MM.1S (cell line): ENCODE measurements around the gene PAQR7.

ENCODE experiments used
- DNase-seq: peaks from one replicate; pipeline ENCODE4 v3.0.0-alpha.2; 2015
- H2AFZ ChIP-seq: fragments of 300-600 bp; sonication (generic); 2 replicates; pipeline ENCODE4 v1.6.0; 2016; ENCODE audit warnings: antibody characterized with exemption, low read length
- H3F3A ChIP-seq: fragments of 300-600 bp; sonication (generic); 2 replicates; pipeline ENCODE4 v1.6.1; 2016; ENCODE audit warnings: mild to moderate bottlenecking, antibody characterized with exemption, low read length, moderate library complexity, mixed read lengths; ENCODE audit not compliant: insufficient read depth
- H3K27ac ChIP-seq: fragments of 300-600 bp; sonication (generic); 2 replicates; pipeline ENCODE4 v1.5.1; 2016; ENCODE audit warnings: mild to moderate bottlenecking, low read length
- H3K27me3 ChIP-seq: fragments of 300-600 bp; sonication (generic); replicated peaks from 2 replicates; pipeline ENCODE4 v1.6.0; 2016; ENCODE audit warnings: low read length; ENCODE audit not compliant: insufficient read depth
- H3K36me3 ChIP-seq: fragments of 300-600 bp; sonication (generic); replicated peaks from 2 replicates; pipeline ENCODE4 v1.6.1; 2016; ENCODE audit warnings: mild to moderate bottlenecking, low read length, mixed read lengths; ENCODE audit not compliant: insufficient read depth
- H3K4me1 ChIP-seq: fragments of 300-600 bp; sonication (generic); 2 replicates; pipeline ENCODE4 v1.6.1; 2016; ENCODE audit warnings: low read length, mixed read lengths
- H3K4me2 ChIP-seq: fragments of 300-600 bp; sonication (generic); 2 replicates; pipeline ENCODE4 v1.6.0; 2016; ENCODE audit warnings: low read depth, low read length
- H3K4me3 ChIP-seq: fragments of 300-600 bp; sonication (generic); 2 replicates; pipeline ENCODE4 v1.5.1; 2016; ENCODE audit warnings: low read length, mixed read lengths
- H3K79me2 ChIP-seq: fragments of 300-600 bp; sonication (generic); 2 replicates; pipeline ENCODE4 v1.6.1; 2016; ENCODE audit warnings: mixed run types, low read length, mixed read lengths
- H3K9ac ChIP-seq: fragments of 300-600 bp; sonication (generic); 2 replicates; pipeline ENCODE4 v1.6.1; 2016; ENCODE audit warnings: low read length, mixed read lengths
- H3K9me2 ChIP-seq: fragments of 300-600 bp; sonication (generic); replicated peaks from 2 replicates; pipeline ENCODE4 v1.6.1; 2016; ENCODE audit warnings: mild to moderate bottlenecking, low read length, mixed read lengths; ENCODE audit not compliant: insufficient read depth
- H3K9me3 ChIP-seq: fragments of 300-600 bp; sonication (generic); replicated peaks from 2 replicates; pipeline ENCODE4 v1.6.1; 2016; ENCODE audit warnings: mild to moderate bottlenecking, low read length, mixed read lengths; ENCODE audit not compliant: insufficient read depth
- H4K20me1 ChIP-seq: fragments of 300-600 bp; sonication (generic); 2 replicates; pipeline ENCODE4 v1.6.1; 2016; ENCODE audit warnings: mild to moderate bottlenecking, low read length, moderate library complexity, mixed read lengths; ENCODE audit not compliant: insufficient read depth
- CTCF ChIP-seq: fragments of 300-600 bp; sonication (generic); IDR thresholded peaks from 2 replicates; pipeline ENCODE4 v1.5.1; 2016; ENCODE audit warnings: antibody characterized with exemption, low read length, mixed read lengths
- EZH2 ChIP-seq: fragments of 300-600 bp; sonication (generic); optimal IDR thresholded peaks from 2 replicates; pipeline ENCODE3; 2017; ENCODE audit warnings: low read depth, mild to moderate bottlenecking, antibody characterized with exemption, low read length, mixed read lengths
- EZH2phosphoT487 ChIP-seq: fragments of 300-600 bp; sonication (generic); IDR thresholded peaks from 2 replicates; pipeline ENCODE4 v1.6.1; 2018; ENCODE audit warnings: antibody characterized with exemption, low read length

The PAQR7 gene

GRCh38 chr1:25874635-25875153 lies 814 bp downstream of the PAQR7 start:
- DNase-seq, result no peak
- H3K4me3 ChIP-seq, result peak overlapping the region; percentile 60
- no peak overlapping the region for H3K27ac ChIP-seq
- peaks cover 9% of the 10 kb centered on the region; the same call in 1 of the 2 replicates for H3K27me3 ChIP-seq
- H3K36me3 ChIP-seq, result no peaks in the 10 kb centered on the region
- peaks cover 6% of the 10 kb centered on the region; the same call in 1 of the 2 replicates for H3K4me1 ChIP-seq
- H3K79me2 ChIP-seq, result no peaks in the 10 kb centered on the region
- TF ChIP-seq CTCF (no peak), EZH2phosphoT487 (no peak), EZH2 (no peak)
- peak overlapping the region; percentile 80 for H2AFZ ChIP-seq
- no peaks in the 10 kb centered on the region for H3K9me3 ChIP-seq
- H3K4me2 ChIP-seq, result peak overlapping the region; percentile 86
- H3K9me2 ChIP-seq, result no peaks in the 10 kb centered on the region
- H3K9ac ChIP-seq, result peak overlapping the region; percentile 29; the same call in 1 of the 2 replicates
- H3F3A ChIP-seq, result no peaks in the 10 kb centered on the region
- no peaks in the 10 kb centered on the region for H4K20me1 ChIP-seq

GRCh38 chr1:25874209-25874608 lies 1.3 kb downstream of the PAQR7 start:
- no peaks in the 10 kb centered on the region for H3K9me2 ChIP-seq
- TF ChIP-seq CTCF (no peak), EZH2phosphoT487 (no peak), EZH2 (no peak)
- peaks cover 9% of the 10 kb centered on the region; the same call in 1 of the 2 replicates for H3K27me3 ChIP-seq
- H3K9me3 ChIP-seq, result no peaks in the 10 kb centered on the region
- no peak overlapping the region for H3K27ac ChIP-seq
- no peaks in the 10 kb centered on the region for H3F3A ChIP-seq
- H3K4me1 ChIP-seq, result peaks cover 6% of the 10 kb centered on the region; the same call in 1 of the 2 replicates
- no peak for DNase-seq
- H2AFZ ChIP-seq, result no peak overlapping the region
- H3K36me3 ChIP-seq, result no peaks in the 10 kb centered on the region
- no peak overlapping the region for H3K9ac ChIP-seq
- H3K4me2 ChIP-seq, result no peak overlapping the region
- H3K4me3 ChIP-seq, result no peak overlapping the region
- no peaks in the 10 kb centered on the region for H4K20me1 ChIP-seq
- no peaks in the 10 kb centered on the region for H3K79me2 ChIP-seq

DNA sequence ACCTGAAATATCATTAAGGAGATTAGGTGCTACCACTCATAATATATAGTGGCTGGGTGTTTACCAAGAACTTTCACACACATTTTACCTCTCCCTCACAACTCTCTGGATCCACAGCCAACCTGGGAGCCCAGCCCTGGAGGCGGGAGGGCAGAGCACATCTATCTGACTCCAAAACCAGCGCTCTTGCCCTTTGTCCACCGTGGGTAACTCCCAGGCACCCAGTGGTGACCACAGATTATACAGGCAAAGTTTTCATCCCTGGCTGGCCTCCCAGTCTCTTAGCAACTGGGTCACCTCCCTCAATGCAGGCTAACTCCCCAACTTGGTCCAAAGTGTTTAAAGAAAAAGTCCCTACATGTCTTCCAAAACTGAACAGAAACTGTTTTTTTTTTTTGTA lies 2.4 kb downstream of the PAQR7 start:
- Histone ChIP-seq H3K9me2 (no peaks in the 10 kb centered on the region), H3F3A (no peaks in the 10 kb centered on the region), H2AFZ (no peak overlapping the region), H4K20me1 (no peaks in the 10 kb centered on the region), H3K27me3 (peaks cover 9% of the 10 kb centered on the region; the same call in 1 of the 2 replicates), H3K9ac (no peak overlapping the region), H3K79me2 (no peaks in the 10 kb centered on the region), H3K4me1 (peaks cover 6% of the 10 kb centered on the region; the same call in 1 of the 2 replicates), H3K4me2 (no peak overlapping the region), H3K36me3 (no peaks in the 10 kb centered on the region), H3K4me3 (no peak overlapping the region), H3K9me3 (no peaks in the 10 kb centered on the region), H3K27ac (no peak overlapping the region)
- no peak for DNase-seq
- TF ChIP-seq EZH2phosphoT487 (no peak), CTCF (no peak), EZH2 (no peak)
